Right lung (tissue), 5 donors: ENCODE data around the gene ADCY7. TPM values are rescaled to one million over a fixed set of nuclear protein-coding genes. Genes with fewer than 3 reads are reported as not detected.

Experiments used
- DNase-seq, 2 donors: peaks; one replicate each; pipeline ENCODE4 v3.0.0-alpha.2; 2013
- polyA plus RNA-seq, 5 donors: library from polyadenylated mRNA; unstranded; fragments of 120-200 nt; gene quantifications; one replicate each; pipeline versions ENCODE4 v1.2.1 to v1.2.3, GENCODE V29; 2013; ENCODE audit warnings: inconsistent platforms in 1 of 5, low replicate concordance in 1 of 5; ENCODE audit not compliant: insufficient read length in 5 of 5, insufficient read depth in 1 of 5

The ADCY7 gene
- polyA plus RNA-seq, 5 donors, result 20.2 to 32.7 (median 24.6) TPM

GRCh38 chr16:50310308-50311133 is 44.2 kb downstream of the ADCY7 start:
- no peak for DNase-seq

- DNase-seq, result no peak
Measured at GRCh38 chr16:50311134-50311528, 44.8 kb downstream of the ADCY7 start.

- DNase-seq, result no peak
Measured at GRCh38 chr16:50311891-50312501, 45.6 kb downstream of the ADCY7 start.

- no peak for DNase-seq
Measured at GRCh38 chr16:50313596-50314478, 47.5 kb downstream of the ADCY7 start.

- no peak for DNase-seq
Measured at GRCh38 chr16:50314665-50315064, 48.3 kb downstream of the ADCY7 start.

- no peak for DNase-seq
Measured at GRCh38 chr16:50315346-50315997, 49.1 kb downstream of the ADCY7 start.

- DNase-seq, result no peak
Measured at GRCh38 chr16:50316102-50316847, 49.9 kb downstream of the ADCY7 start.

- DNase-seq, result no peak
Measured at GRCh38 chr16:50316848-50317630, 50.7 kb downstream of the ADCY7 start.

GRCh38 chr16:50318796-50319578 is 52.6 kb downstream of the ADCY7 start:
- DNase-seq, result no peak

- DNase-seq, result no peak
Measured at GRCh38 chr16:50320310-50320709, 54.0 kb downstream of the ADCY7 start.

- DNase-seq, result no peak
Measured at GRCh38 chr16:50322333-50322732, 56.0 kb downstream of the ADCY7 start.

GRCh38 chr16:50323335-50324011 is 57.1 kb downstream of the ADCY7 start:
- no peak for DNase-seq

GRCh38 chr16:50324345-50324744 is 58.0 kb downstream of the ADCY7 start:
- no peak for DNase-seq

GRCh38 chr16:50326264-50326663 is 59.9 kb downstream of the ADCY7 start:
- no peak for DNase-seq

- no peak for DNase-seq
Measured at GRCh38 chr16:50326835-50327465, 60.6 kb downstream of the ADCY7 start.

GRCh38 chr16:50329446-50330189 is 63.3 kb downstream of the ADCY7 start:
- DNase-seq, result no peak

GRCh38 chr16:50331570-50331969 is 65.2 kb downstream of the ADCY7 start:
- DNase-seq, result no peak

GRCh38 chr16:50332599-50332998 is 66.2 kb downstream of the ADCY7 start:
- no peak for DNase-seq
